ENCODE data around the gene TBCD.

GRCh38 chr17:82835122-82835521, 83.3 kb downstream of the TBCD start:
- TF ChIP-seq CTCF (IDR thresholded peaks at IDR 0.05) (no peak), POLR2A (IDR thresholded peaks at IDR 0.05) (no peak)
